Neural progenitor cell (in vitro differentiated cells): ENCODE data around the gene CEP57L1. TPM values are rescaled to one million over a fixed set of nuclear protein-coding genes. Genes with fewer than 3 reads are reported as not detected.

Experiments
- DNase-seq: peaks from one replicate; pipeline ENCODE4 v3.0.0-alpha.2; 2016; ENCODE audit warnings: low spot score
- H2AFZ ChIP-seq: fragments of 200-600 bp; sonication (generic); replicated peaks from 2 replicates; pipeline ENCODE4 v1.6.1; 2016; ENCODE audit warnings: antibody characterized with exemption
- H3F3A ChIP-seq: fragments of 200-600 bp; sonication (generic); 2 replicates; pipeline ENCODE4 v1.6.1; 2016; ENCODE audit warnings: antibody characterized with exemption, low read depth
- H3K27ac ChIP-seq: fragments of 200-600 bp; sonication (generic); 2 replicates; pipeline ENCODE4 v1.5.1; 2016; ENCODE audit warnings: mild to moderate bottlenecking
- H3K27me3 ChIP-seq: fragments of 200-600 bp; sonication (generic); 2 replicates; pipeline ENCODE4 v1.6.1; 2016; ENCODE audit warnings: mild to moderate bottlenecking, moderate library complexity
- H3K36me3 ChIP-seq: fragments of 200-600 bp; sonication (generic); 2 replicates; pipeline ENCODE4 v1.5.1; 2016
- H3K4me1 ChIP-seq: fragments of 200-600 bp; sonication (generic); 2 replicates; pipeline ENCODE4 v1.6.1; 2016; ENCODE audit warnings: mixed run types
- H3K4me2 ChIP-seq: fragments of 200-600 bp; sonication (generic); 2 replicates; pipeline ENCODE4 v1.6.1; 2016
- H3K4me3 ChIP-seq: fragments of 200-600 bp; sonication (generic); 2 replicates; pipeline ENCODE4 v1.5.1; 2016
- H3K79me2 ChIP-seq: fragments of 200-600 bp; sonication (generic); 2 replicates; pipeline ENCODE4 v1.6.1; 2016; ENCODE audit warnings: low read depth
- H3K9ac ChIP-seq: fragments of 200-600 bp; sonication (generic); 2 replicates; pipeline ENCODE4 v1.6.1; 2016
- H3K9me3 ChIP-seq: fragments of 200-600 bp; sonication (generic); 2 replicates; pipeline ENCODE4 v1.5.1; 2016; ENCODE audit warnings: low read depth
- H4K20me1 ChIP-seq: fragments of 200-600 bp; sonication (generic); 2 replicates; pipeline ENCODE4 v1.6.1; 2016; ENCODE audit warnings: low read depth
- H3K27ac Mint-ChIP-seq: 3 replicates; pipeline ENCODE4 v1.8.0; 2021; ENCODE audit warnings: mixed read lengths
- H3K27me3 Mint-ChIP-seq: 2 replicates; pipeline ENCODE4 v1.8.0; 2022; ENCODE audit warnings: low read depth, mild to moderate bottlenecking, inconsistent platforms, moderate library complexity, mixed read lengths; ENCODE audit not compliant: insufficient read depth
- H3K36me3 Mint-ChIP-seq: 3 replicates; pipeline ENCODE4 v1.8.0; 2021; ENCODE audit warnings: mixed read lengths
- H3K4me1 Mint-ChIP-seq: 3 replicates; pipeline ENCODE4 v1.8.0; 2021; ENCODE audit warnings: mixed read lengths
- H3K4me3 Mint-ChIP-seq: 3 replicates; pipeline ENCODE4 v1.8.0; 2021; ENCODE audit warnings: mild to moderate bottlenecking, moderate library complexity, mixed read lengths
- H3K9me3 Mint-ChIP-seq: 3 replicates; pipeline ENCODE4 v1.8.0; 2020; ENCODE audit warnings: mixed read lengths
- CTCF ChIP-seq: fragments of 200-600 bp; sonication (generic); IDR thresholded peaks from 2 replicates; pipeline ENCODE4 v1.5.1; 2017; ENCODE audit warnings: antibody characterized with exemption, mild to moderate bottlenecking
- EZH2 ChIP-seq: fragments of 200-600 bp; sonication (generic); IDR thresholded peaks from 2 replicates; pipeline ENCODE4 v1.6.1; 2017; ENCODE audit warnings: antibody characterized with exemption, mild to moderate bottlenecking, moderate library complexity
- EZH2phosphoT487 ChIP-seq: fragments of 200-600 bp; sonication (generic); IDR thresholded peaks from 2 replicates; pipeline ENCODE4 v1.6.1; 2017; ENCODE audit warnings: antibody characterized with exemption
- total RNA-seq: library from RNA; depleted of rRNA; stranded (reverse); fragments of >200 nt; gene quantifications from 2 replicates; pipeline ENCODE4 v1.2.3, GENCODE V29; 2015; ENCODE audit warnings: low replicate concordance

The CEP57L1 gene
- total RNA-seq, 1 donor from 2014 or later, result 68.0 TPM

GRCh38 chr6:109076377-109076776 is 18.9 kb upstream of the CEP57L1 start:
- peaks cover 15% of the 10 kb centered on the region for H3K4me1 Mint-ChIP-seq
- no peak overlapping the region for H3K4me2 ChIP-seq
- no peaks in the 10 kb centered on the region for H4K20me1 ChIP-seq
- no peak overlapping the region for H3K4me3 Mint-ChIP-seq
- peaks cover 3% of the 10 kb centered on the region for H3F3A ChIP-seq
- no peaks in the 10 kb centered on the region for H3K9me3 Mint-ChIP-seq
- H3K4me3 ChIP-seq, result no peak overlapping the region
- H3K27ac Mint-ChIP-seq, result no peak overlapping the region
- no peak overlapping the region for H2AFZ ChIP-seq
- H3K27me3 ChIP-seq, result no peaks in the 10 kb centered on the region
- H3K9ac ChIP-seq, result no peak overlapping the region
- no peaks in the 10 kb centered on the region for H3K79me2 ChIP-seq
- H3K27me3 Mint-ChIP-seq, result no peaks in the 10 kb centered on the region
- TF ChIP-seq EZH2, result no peak
- TF ChIP-seq EZH2phosphoT487, result no peak
- TF ChIP-seq CTCF, result no peak
- no peaks in the 10 kb centered on the region for H3K36me3 Mint-ChIP-seq
- no peak for DNase-seq
- H3K9me3 ChIP-seq, result no peaks in the 10 kb centered on the region
- H3K4me1 ChIP-seq, result no peaks in the 10 kb centered on the region
- H3K36me3 ChIP-seq, result no peaks in the 10 kb centered on the region
- H3K27ac ChIP-seq, result no peak overlapping the region

- no peak overlapping the region for H3K4me2 ChIP-seq
Observed at GRCh38 chr6:109079981-109080380, 15.3 kb upstream of the CEP57L1 start.

GRCh38 chr6:109081026-109081425 is 14.3 kb upstream of the CEP57L1 start:
- H3K4me1 ChIP-seq, result no peaks in the 10 kb centered on the region

More at GRCh38 chr6:109079981-109080380, 15.3 kb upstream of the CEP57L1 start:
- Mint-ChIP-seq H3K36me3 (no peaks in the 10 kb centered on the region), H3K9me3 (no peaks in the 10 kb centered on the region), H3K4me1 (peaks cover 15% of the 10 kb centered on the region), H3K27ac (peak overlapping the region; percentile 29), H3K27me3 (no peaks in the 10 kb centered on the region), H3K4me3 (peak overlapping the region; percentile 41)
- TF ChIP-seq EZH2phosphoT487, result no peak
- TF ChIP-seq EZH2, result no peak
- no peak for TF ChIP-seq CTCF
- Histone ChIP-seq H2AFZ (no peak overlapping the region), H3K79me2 (no peaks in the 10 kb centered on the region), H3K4me1 (no peaks in the 10 kb centered on the region), H3K4me3 (no peak overlapping the region), H3K9me3 (no peaks in the 10 kb centered on the region), H3K27ac (no peak overlapping the region), H3F3A (no peaks in the 10 kb centered on the region), H3K27me3 (no peaks in the 10 kb centered on the region), H3K9ac (no peak overlapping the region), H4K20me1 (no peaks in the 10 kb centered on the region), H3K36me3 (no peaks in the 10 kb centered on the region)
- DNase-seq, result no peak

More at GRCh38 chr6:109081026-109081425, 14.3 kb upstream of the CEP57L1 start:
- TF ChIP-seq EZH2 (no peak), EZH2phosphoT487 (no peak), CTCF (no peak)
- H3K9me3 ChIP-seq, result no peaks in the 10 kb centered on the region
- no peak overlapping the region for H3K27ac ChIP-seq
- no peaks in the 10 kb centered on the region for H3F3A ChIP-seq
- no peak overlapping the region for H3K27ac Mint-ChIP-seq
- no peaks in the 10 kb centered on the region for H4K20me1 ChIP-seq
- no peaks in the 10 kb centered on the region for H3K79me2 ChIP-seq
- H3K4me1 Mint-ChIP-seq, result peaks cover 15% of the 10 kb centered on the region
- H3K9me3 Mint-ChIP-seq, result no peaks in the 10 kb centered on the region
- H2AFZ ChIP-seq, result no peak overlapping the region
- no peaks in the 10 kb centered on the region for H3K36me3 Mint-ChIP-seq
- H3K4me2 ChIP-seq, result no peak overlapping the region
- H3K4me3 Mint-ChIP-seq, result no peak overlapping the region
- H3K36me3 ChIP-seq, result no peaks in the 10 kb centered on the region
- no peak overlapping the region for H3K9ac ChIP-seq
- no peaks in the 10 kb centered on the region for H3K27me3 ChIP-seq
- no peaks in the 10 kb centered on the region for H3K27me3 Mint-ChIP-seq
- DNase-seq, result no peak
- H3K4me3 ChIP-seq, result no peak overlapping the region
